PC-3 (cell line): ENCODE measurements around the gene NDC1. TPM values are rescaled to one million over a fixed set of nuclear protein-coding genes. Genes with fewer than 3 reads are reported as not detected.

Experiments
- ATAC-seq: fragments of 200-7000 bp; cut with Tn5 transposase; 2 replicates; pipeline ENCODE4 v1.9.1; 2020; ENCODE audit warnings: mild to moderate bottlenecking, moderate library complexity
- BruUV-seq: library from RNA; stranded (reverse); fragments of 400-500 nt; replicated peaks from 2 replicates; lab custom pipeline; 2021; lab: Mats Ljungman, UMichigan
- CTCF ChIA-PET: fragments of 300-600 bp; sonication (Branson Sonifier 250); formaldehyde crosslinking; loops from one replicate; lab custom pipeline; 2022; ENCODE audit warnings: antibody characterized with exemption; lab: Charles Lee
- POLR2A ChIA-PET: fragments of 300-600 bp; sonication (Branson Sonifier 250); formaldehyde crosslinking; loops from one replicate; lab custom pipeline; 2022; ENCODE audit warnings: antibody characterized with exemption; ENCODE audit not compliant: unreplicated experiment; lab: Charles Lee
- DNase-seq: peaks from one replicate; pipeline ENCODE4 v3.0.0-alpha.2; 2015
- H2AFZ ChIP-seq: fragments of 300-600 bp; sonication (generic); 2 replicates; pipeline ENCODE4 v1.6.0; 2016; ENCODE audit warnings: antibody characterized with exemption, low read length
- H3F3A ChIP-seq: fragments of 300-600 bp; sonication (generic); one replicate; pipeline ENCODE4 v1.6.0; 2017; ENCODE audit warnings: antibody characterized with exemption, low read length, control low read depth, mild to moderate bottlenecking; ENCODE audit not compliant: unreplicated experiment
- H3K27ac ChIP-seq: fragments of 300-600 bp; sonication (generic); 2 replicates; pipeline ENCODE4 v1.5.1; 2016; ENCODE audit warnings: mild to moderate bottlenecking, low read length
- H3K27me3 ChIP-seq: fragments of 300-600 bp; sonication (generic); 2 replicates; pipeline ENCODE4 v1.6.1; 2016; ENCODE audit warnings: low read length, mixed read lengths
- H3K36me3 ChIP-seq: fragments of 300-600 bp; sonication (generic); 2 replicates; pipeline ENCODE4 v1.6.1; 2016; ENCODE audit warnings: low read depth, mixed run types, low read length, mixed read lengths
- H3K4me1 ChIP-seq: fragments of 300-600 bp; sonication (generic); 2 replicates; pipeline ENCODE4 v1.5.1; 2016; ENCODE audit warnings: low read length; ENCODE audit not compliant: insufficient read depth
- H3K4me2 ChIP-seq: fragments of 300-600 bp; sonication (generic); 2 replicates; pipeline ENCODE4 v1.6.0; 2016; ENCODE audit warnings: low read length
- H3K4me3 ChIP-seq: fragments of 300-600 bp; sonication (generic); 2 replicates; pipeline ENCODE4 v1.5.1; 2016; ENCODE audit warnings: mild to moderate bottlenecking, low read length, mixed read lengths
- H3K79me2 ChIP-seq: fragments of 300-600 bp; sonication (generic); 2 replicates; pipeline ENCODE4 v1.6.1; 2017; ENCODE audit warnings: low read length, mixed read lengths
- H3K9ac ChIP-seq: fragments of 300-600 bp; sonication (generic); 2 replicates; pipeline ENCODE4 v1.6.0; 2016; ENCODE audit warnings: mild to moderate bottlenecking, low read length
- H3K9me2 ChIP-seq: fragments of 300-600 bp; sonication (generic); replicated peaks from 2 replicates; pipeline ENCODE4 v1.6.1; 2016; ENCODE audit warnings: mixed run types, low read length, mixed read lengths
- H3K9me3 ChIP-seq: fragments of 300-600 bp; sonication (generic); 2 replicates; pipeline ENCODE4 v1.6.1; 2016; ENCODE audit warnings: low read length, mixed read lengths
- H4K20me1 ChIP-seq: fragments of 300-600 bp; sonication (generic); 2 replicates; pipeline ENCODE4 v1.6.1; 2016; ENCODE audit warnings: low read length, mixed read lengths
- CTCF ChIP-seq: fragments of 300-600 bp; sonication (generic); conservative IDR thresholded peaks from 2 replicates; pipeline ENCODE4 v1.5.1; 2017; ENCODE audit warnings: antibody characterized with exemption, low read depth, mild to moderate bottlenecking, low read length
- EZH2 ChIP-seq: fragments of 300-600 bp; sonication (generic); IDR thresholded peaks from one replicate; pipeline ENCODE4 v1.6.1; 2017; ENCODE audit warnings: antibody characterized with exemption, mild to moderate bottlenecking, low read length; ENCODE audit not compliant: unreplicated experiment
- EZH2phosphoT487 ChIP-seq: fragments of 300-600 bp; sonication (generic); IDR thresholded peaks from 2 replicates; pipeline ENCODE4 v1.6.1; 2018; ENCODE audit warnings: mild to moderate bottlenecking, antibody characterized with exemption, low read length, borderline replicate concordance
- intact Hi-C: fragments of 100-400 bp; cut with micrococcal nuclease; formaldehyde crosslinking; loops from 2 replicates; pipeline ENCODE4 v1.9.0; 2023
- total RNA-seq: library from RNA; depleted of rRNA; stranded (reverse); fragments of >200 nt; gene quantifications from 2 replicates; pipeline ENCODE4 v1.2.3, GENCODE V29; 2014

NDC1 gene
- total RNA-seq, 1 experiment from 2014 or later: 63.6 TPM

GRCh38 chr1:53837646-53837923 lies 511 bp downstream of the NDC1 start:
- H3K79me2 ChIP-seq: peaks cover 55% of the 10 kb centered on the region
- BruUV-seq: TSS peak; percentile 77
- TF ChIP-seq EZH2: no peak
- TF ChIP-seq CTCF: no peak
- TF ChIP-seq EZH2phosphoT487: no peak
- H3K27me3 ChIP-seq: no peaks in the 10 kb centered on the region
- H3K4me1 ChIP-seq: peaks cover 23% of the 10 kb centered on the region
- ChIA-PET POLR2A (no interaction called here), CTCF (no interaction called here)
- intact Hi-C loops: loop anchor here (2.0 to 5.0 kb wide), 2 partner anchors 29 to 100 kb away; partner anchors contain the start of gene GLIS1
- DNase-seq: no peak
- H4K20me1 ChIP-seq: peaks cover 10% of the 10 kb centered on the region; the same call in 1 of the 2 replicates
- no peaks in the 10 kb centered on the region for H3K9me2 ChIP-seq
- peak overlapping the region; percentile 83 for H2AFZ ChIP-seq
- 0 out of 2 replicates have a peak, but pooled peaks cover 3% of the 10 kb centered on the region for H3K9me3 ChIP-seq
- peaks cover 7% of the 10 kb centered on the region for H3F3A ChIP-seq
- peaks cover 12% of the 10 kb centered on the region; the same call in 1 of the 2 replicates for H3K36me3 ChIP-seq
- no peak for ATAC-seq
- H3K4me2 ChIP-seq: peak overlapping the region; percentile 87
- peak overlapping the region; percentile 95 for H3K4me3 ChIP-seq
- H3K27ac ChIP-seq: peak overlapping the region; percentile 80
- H3K9ac ChIP-seq: peak overlapping the region; percentile 91

GRCh38 chr1:53835491-53835890 lies 2.6 kb downstream of the NDC1 start:
- Histone ChIP-seq H3K9ac (no peak overlapping the region), H3K9me3 (no peaks in the 10 kb centered on the region), H4K20me1 (peaks cover 12% of the 10 kb centered on the region; the same call in 1 of the 2 replicates), H3K4me2 (peak overlapping the region; percentile 87), H3K9me2 (no peaks in the 10 kb centered on the region), H3K79me2 (peaks cover 67% of the 10 kb centered on the region), H2AFZ (no peak overlapping the region), H3K4me1 (peaks cover 23% of the 10 kb centered on the region), H3K27ac (peak overlapping the region; percentile 33), H3K4me3 (peak overlapping the region; percentile 95), H3K27me3 (no peaks in the 10 kb centered on the region), H3K36me3 (peaks cover 12% of the 10 kb centered on the region; the same call in 1 of the 2 replicates), H3F3A (peaks cover 7% of the 10 kb centered on the region)
- POLR2A ChIA-PET: no interaction called here
- intact Hi-C loops: loop anchor here (5.0 kb wide), 1 partner anchor 98 kb away; the partner anchor contains the start of gene GLIS1
- CTCF ChIA-PET: no interaction called here
- TF ChIP-seq EZH2phosphoT487 (no peak), EZH2 (no peak), CTCF (no peak)
- DNase-seq: peak; percentile 75
- ATAC-seq: peak; percentile 39
- BruUV-seq: no TSS peak

GRCh38 chr1:53834776-53835175 lies 3.3 kb downstream of the NDC1 start:
- no peak overlapping the region for H3K27ac ChIP-seq
- no peaks in the 10 kb centered on the region for H3K9me3 ChIP-seq
- H3K36me3 ChIP-seq: peaks cover 12% of the 10 kb centered on the region; the same call in 1 of the 2 replicates
- no peak for ATAC-seq
- H3K27me3 ChIP-seq: no peaks in the 10 kb centered on the region
- H3K9me2 ChIP-seq: no peaks in the 10 kb centered on the region
- peak overlapping the region; percentile 87 for H3K4me2 ChIP-seq
- peaks cover 23% of the 10 kb centered on the region for H3K4me1 ChIP-seq
- peaks cover 67% of the 10 kb centered on the region for H3K79me2 ChIP-seq
- H4K20me1 ChIP-seq: peaks cover 12% of the 10 kb centered on the region; the same call in 1 of the 2 replicates
- BruUV-seq: no TSS peak
- intact Hi-C loops: loop anchor here (5.0 kb wide), 1 partner anchor 97 kb away; the partner anchor contains the start of gene GLIS1
- H3K9ac ChIP-seq: no peak overlapping the region
- H2AFZ ChIP-seq: no peak overlapping the region
- peak overlapping the region; percentile 95; the same call in 1 of the 2 replicates for H3K4me3 ChIP-seq
- ChIA-PET CTCF (no interaction called here), POLR2A (interaction anchor here (0.6 kb wide), 1 partner anchor 12 kb away, joined by 3 read pairs; no protein-coding TSS in a partner anchor)
- DNase-seq: no peak
- peaks cover 7% of the 10 kb centered on the region for H3F3A ChIP-seq
- TF ChIP-seq EZH2: no peak
- TF ChIP-seq CTCF: no peak
- no peak for TF ChIP-seq EZH2phosphoT487
